ENCODE results near the gene MTF2.

MTF2 gene

DNA sequence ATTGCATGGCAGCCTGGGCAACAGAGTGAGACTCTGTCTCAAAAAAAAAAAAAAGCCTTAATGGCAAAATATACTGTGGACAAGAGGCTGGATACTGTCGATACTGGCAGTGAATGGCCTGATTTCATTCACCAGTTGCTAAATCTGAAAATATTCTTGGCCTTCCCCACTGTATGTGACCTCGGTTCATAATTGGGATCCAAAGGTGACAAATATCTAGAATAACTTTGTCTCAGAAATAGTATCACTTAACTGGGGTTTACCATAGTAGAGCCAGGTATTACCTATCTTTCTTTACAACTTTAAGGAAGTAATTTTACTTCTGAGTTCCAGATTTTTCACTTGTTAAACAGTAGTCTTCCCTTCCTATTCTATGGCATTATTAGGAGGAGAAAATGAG, 8.4 kb downstream of the MTF2 start:
- DNase-seq, result no peak

GRCh38 chr1:93093332-93094006, 14.4 kb downstream of the MTF2 start:
- no peak for DNase-seq

DNA sequence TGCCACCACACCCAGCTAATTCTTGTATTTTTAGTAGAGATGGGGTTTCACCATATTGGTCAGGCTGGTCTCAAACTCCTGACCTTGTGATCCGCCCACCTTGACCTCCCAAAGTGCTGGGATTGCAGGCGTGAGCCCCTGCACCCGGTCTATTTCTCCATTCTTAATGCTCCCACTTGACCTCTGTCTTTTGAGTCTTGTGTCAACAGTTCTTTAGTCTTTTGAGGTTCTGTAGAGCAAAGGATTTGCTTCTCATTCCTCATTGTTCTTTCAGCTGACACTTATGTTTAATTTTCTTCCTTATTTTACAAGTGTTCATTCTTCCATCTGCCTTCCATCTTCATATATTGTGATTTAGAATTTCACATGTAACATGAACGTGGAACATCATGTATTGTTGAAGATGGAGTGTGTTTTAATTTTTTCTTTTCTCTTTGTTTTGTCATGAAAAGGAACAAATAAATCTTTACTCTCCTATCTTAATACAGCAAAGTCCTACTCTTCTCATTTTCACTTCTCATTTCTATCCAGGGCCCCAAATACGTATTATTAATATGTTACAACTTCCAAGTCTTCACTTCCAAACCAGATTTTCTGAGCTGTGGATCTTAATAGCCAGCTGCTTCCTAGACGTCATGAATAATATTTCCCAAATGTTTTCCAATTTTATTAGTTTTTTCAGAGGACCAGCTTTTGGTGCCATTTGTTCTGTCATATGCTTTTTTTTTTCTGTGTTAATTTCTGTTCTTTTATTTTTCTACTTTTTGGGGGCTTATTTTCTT, 16.9 kb downstream of the MTF2 start:
- peak; percentile 26 for DNase-seq

DNA sequence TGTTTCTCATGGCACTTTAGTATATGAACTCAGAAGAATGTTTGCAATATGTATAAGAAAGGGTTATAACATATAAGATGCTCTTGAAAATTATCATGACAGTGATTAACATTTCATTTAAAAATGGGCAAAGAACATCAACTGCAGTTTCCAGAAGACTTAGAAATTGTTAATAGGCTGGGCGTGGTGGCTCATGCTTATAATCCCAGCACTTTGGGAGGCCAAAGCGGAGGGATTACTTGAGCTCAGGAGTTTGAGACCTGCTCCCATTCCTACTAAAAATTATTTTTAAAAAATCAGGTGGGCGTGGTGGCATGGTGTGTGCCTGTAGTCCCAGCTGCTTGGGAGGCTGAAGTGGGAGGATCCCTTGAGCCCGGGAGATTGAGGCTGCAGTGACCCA, 23.1 kb downstream of the MTF2 start:
- DNase-seq, result no peak

- no peak for DNase-seq
These were observed 27.1 kb downstream of the MTF2 start for GRCh38 chr1:93106226-93106625.

GRCh38 chr1:93107395-93107794, 28.3 kb downstream of the MTF2 start:
- no peak for DNase-seq

DNA sequence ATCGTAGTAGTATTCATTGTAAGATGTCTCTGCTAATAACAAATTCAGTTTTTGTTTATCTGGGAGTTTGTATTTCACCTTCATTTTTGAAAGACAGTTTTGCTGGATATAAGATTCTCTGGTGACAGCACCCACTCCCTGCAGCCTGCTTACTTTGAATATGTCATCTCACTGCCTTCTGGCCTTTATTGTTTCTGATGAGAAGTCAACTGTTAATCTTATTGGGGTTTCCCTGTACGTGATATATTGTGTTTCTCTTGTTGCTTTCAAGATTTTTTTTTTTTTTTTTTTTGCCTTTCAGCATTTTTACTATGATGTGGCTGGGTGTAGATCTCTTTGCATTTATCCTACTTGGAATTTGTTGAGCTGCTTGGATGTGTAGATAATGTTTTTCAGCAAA, 29.3 kb downstream of the MTF2 start:
- DNase-seq, result no peak

GRCh38 chr1:93109578-93109977, 30.5 kb downstream of the MTF2 start:
- DNase-seq, result no peak

GRCh38 chr1:93111065-93111464, 32.0 kb downstream of the MTF2 start:
- DNase-seq, result no peak

GRCh38 chr1:93111561-93111960, 32.5 kb downstream of the MTF2 start:
- DNase-seq, result no peak

- DNase-seq, result no peak
These were observed 34.0 kb downstream of the MTF2 start for GRCh38 chr1:93113127-93113526.

DNA sequence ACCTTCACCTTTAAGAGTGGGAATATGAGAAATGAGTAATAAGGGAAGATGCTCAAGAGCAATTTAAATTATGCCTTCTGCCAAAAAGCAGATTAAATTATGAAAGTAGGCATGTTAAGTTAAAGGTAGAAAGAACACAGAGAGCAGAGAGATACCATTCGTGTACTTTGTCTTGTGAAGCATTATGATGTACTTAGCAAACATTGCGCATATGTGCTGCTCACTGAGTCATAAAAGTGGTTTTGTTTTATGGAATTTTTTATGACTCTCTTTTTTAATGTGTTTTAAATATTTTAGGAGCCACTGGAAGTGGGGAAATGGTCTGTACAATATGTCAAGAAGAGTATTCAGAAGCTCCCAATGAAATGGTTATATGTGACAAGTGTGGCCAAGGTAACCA, 35.3 kb downstream of the MTF2 start:
- DNase-seq, result no peak

- DNase-seq, result no peak
These were observed 41.5 kb downstream of the MTF2 start for GRCh38 chr1:93120614-93121013.

DNA sequence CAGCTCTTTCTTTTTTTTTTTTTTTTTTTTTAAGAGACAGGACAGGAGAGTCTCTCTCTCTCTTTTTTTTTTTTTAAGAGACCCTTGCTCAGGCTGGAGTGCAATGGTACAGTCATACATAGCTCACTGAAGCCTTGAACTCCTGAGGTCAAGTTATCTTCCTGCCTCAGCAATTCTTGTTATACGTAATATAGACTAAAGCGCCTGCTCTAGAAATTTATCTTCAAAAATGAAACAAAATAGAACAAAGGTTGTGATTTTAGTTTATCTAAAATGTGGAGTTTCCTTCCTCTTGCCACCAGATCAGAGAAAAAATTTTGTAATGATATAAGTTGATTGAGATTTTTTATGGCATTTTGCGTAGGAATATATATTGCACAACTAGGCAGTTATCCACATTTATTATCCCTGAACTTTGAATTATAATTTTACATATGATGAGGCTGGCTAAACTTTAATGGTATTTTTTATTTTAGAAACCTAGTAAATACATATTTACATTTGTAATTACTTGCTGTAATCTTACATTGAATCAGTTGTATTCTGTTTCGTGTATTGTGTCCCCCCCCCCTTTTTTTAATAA, 44.2 kb downstream of the MTF2 start:
- DNase-seq, result no peak

DNA sequence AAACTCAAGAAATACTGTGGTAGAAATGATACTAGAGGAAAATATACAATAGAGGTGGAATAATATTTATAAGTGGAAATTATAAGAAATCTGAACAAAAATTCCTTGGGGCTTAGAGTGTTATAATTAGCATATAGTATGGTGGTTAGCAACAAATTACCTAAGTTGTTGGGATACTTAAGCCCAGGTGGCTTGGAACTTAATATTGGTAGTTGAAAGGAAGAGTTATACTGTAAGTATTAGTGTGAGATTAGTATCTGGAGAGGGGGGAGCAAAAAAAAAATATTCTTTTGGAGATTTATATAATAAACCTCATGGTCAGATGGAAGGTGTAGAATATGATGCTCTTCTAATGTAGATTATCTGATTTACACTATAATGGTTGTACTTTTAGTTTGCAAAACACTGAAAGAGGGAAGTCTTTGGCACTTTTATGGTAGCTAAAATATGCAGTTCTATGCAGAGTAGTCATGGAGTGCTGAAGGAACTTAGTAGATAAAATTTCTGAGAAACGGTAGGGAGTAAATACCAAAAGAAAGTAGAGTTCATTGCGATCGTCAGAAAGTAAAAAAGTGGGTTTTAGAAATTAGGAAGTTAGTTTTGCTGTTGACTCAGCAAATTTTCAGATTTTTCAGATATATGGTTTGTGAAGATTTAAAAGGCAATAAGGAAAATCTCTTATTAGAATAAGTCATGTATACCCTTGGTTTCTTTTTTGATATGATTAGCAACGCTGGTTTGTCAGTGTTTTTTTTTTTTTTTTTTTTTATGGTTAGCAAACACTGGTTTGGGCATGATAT, 45.7 kb downstream of the MTF2 start:
- no peak for DNase-seq

GRCh38 chr1:93129507-93130099, 50.5 kb downstream of the MTF2 start:
- DNase-seq, result no peak

DNA sequence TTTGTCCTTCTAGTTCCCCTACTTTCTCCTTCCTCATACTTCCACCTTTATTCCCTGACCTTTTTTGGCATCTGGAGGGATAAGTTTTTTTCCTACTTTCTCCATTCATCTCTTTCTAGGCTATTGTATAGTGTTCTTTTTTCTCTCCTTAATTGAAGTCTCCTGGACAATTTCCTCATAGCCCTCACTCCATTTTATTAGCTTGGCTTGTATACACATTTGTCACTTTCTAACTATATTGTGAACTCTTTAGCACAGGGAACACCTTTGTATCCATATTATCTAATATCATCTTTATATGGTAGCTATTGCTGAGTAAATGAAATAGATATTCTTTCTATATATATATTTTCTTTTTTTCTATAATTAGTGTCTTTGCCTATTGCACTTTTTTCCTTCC, 53.6 kb downstream of the MTF2 start:
- no peak for DNase-seq

DNA sequence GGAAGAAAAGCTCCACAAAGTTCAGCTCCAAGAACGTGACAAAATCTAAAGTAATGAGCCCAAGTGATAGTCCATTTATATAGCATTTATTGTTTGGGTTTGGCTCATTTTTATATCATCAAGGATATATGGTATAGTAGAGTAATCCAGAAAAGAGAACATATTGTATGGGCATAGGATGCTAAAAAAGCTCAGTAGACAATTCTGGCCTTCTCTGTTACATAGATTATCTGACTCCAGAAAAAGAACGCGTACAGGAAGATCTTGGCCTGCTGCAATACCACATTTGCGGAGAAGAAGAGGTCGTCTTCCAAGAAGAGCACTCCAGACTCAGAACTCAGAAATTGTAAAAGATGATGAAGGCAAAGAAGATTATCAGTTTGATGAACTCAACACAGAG, 57.4 kb downstream of the MTF2 start:
- DNase-seq, result no peak

DNA sequence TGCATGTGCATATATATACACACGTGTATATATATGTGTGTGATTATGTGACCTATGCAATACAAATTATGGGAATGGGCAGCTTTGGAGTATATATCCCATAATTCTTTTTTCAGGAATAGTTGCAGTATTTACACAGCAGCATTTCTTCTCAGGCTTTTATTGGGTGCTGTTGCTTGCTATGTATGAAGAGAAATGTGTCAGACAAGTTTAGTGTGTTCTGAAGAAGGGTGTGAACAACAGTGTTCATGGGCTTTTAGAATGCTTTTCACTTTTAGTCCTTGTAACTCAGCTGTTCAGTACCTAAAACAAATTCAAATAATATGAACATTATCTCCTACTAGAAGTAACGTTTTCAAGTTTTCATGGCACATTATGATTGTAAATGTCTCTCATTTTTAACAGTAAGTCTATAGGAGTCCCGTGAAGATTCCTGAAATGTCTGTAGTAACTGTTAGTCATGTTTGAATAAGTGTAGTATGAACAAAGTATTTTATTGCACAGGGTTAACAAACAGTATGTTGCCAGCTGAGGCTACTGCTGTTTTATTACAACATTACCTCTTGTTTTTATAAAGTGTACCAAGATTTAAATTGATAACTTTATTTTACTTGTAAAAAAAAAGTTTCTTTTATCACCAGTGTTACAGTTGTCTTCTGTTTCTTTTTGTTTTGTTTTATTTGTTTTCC, 58.7 kb downstream of the MTF2 start:
- no peak for DNase-seq

DNA sequence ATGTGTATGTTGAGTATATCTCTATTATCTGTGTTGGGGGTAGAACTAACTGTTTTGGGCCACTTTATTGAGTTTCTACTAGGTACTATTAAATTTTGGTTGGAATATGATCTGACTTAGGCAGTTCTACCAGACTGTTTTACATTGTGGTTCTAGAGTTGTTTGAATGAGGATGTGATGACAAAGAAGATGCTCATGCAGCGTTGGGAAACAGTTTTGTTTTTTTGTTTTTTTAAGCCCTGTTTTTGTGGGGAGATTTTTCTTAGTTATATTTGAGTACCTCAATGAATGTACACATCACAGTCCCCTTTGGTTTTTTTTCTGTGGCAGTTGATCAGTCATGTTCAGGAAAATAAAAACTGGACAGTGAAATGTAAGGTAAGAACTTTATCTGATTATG, 61.0 kb downstream of the MTF2 start:
- DNase-seq, result no peak

DNA sequence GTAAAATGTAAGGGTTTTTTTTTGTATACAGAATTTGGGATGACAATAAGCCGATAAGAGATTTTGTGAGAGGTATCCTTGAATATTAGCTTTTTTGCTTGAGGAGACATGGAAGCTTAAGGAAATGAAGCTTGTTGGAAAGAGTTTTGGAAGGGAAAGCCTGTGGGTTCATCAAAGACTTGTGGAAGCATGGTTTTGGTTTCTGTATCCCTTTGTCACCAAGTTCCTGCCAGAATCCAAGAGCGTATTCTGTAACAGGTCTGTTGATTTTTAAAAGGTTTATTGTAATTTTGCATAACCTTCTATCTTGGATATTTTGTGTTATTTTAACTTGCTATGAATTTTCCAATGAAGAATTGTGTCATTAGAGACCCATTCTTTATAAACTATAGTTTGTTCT, 63.1 kb downstream of the MTF2 start:
- no peak for DNase-seq

DNA sequence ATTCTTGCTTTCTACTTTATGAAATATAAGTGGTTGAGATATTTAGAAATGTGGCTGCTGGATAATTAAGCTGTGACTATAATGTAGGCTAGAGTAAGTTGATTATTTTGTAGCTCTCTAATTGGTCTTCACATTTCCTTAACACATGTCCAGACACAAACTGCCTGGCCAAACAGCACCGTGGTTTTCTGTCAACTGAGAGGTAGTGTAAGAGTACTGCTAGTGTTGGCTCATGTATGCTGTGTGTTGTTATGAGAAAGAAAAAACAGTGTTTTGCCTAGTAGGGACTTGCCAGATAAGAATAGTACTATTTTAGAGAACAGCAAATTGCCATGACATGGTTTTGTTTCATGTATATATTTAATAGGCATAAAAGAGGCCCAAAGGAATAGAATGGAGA, 64.1 kb downstream of the MTF2 start:
- DNase-seq, result no peak

DNA sequence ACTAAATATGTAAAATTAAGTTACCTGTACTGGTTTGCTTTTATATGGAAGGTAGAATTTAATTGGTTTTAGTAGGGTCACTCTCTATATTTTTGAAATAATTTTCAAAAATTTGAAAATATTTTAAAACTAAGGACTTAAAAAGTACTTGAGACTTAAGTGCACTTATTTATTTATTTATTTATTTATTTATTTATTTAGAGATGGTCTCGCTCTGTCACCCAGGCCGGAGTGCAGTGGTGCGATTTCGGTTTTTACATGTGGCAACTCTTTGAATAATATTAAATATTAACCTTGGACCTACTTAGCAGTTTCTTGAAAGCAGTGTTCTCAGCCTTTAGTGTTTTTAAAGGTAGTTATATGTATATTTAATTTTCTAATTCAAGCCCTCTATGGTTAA, 64.7 kb downstream of the MTF2 start:
- no peak for DNase-seq

Measured in inflammatory macrophage treated with lipopolysaccharide for 4 hours (primary cell).